NCI-H128 (cell line): ENCODE measurements around the gene SYCP3.

Source experiments
- DNase-seq: peaks from one replicate; lab custom pipeline; 2025; ENCODE audit not compliant: unreplicated experiment; lab: John Stamatoyannopoulos, UW

SYCP3 gene

DNA sequence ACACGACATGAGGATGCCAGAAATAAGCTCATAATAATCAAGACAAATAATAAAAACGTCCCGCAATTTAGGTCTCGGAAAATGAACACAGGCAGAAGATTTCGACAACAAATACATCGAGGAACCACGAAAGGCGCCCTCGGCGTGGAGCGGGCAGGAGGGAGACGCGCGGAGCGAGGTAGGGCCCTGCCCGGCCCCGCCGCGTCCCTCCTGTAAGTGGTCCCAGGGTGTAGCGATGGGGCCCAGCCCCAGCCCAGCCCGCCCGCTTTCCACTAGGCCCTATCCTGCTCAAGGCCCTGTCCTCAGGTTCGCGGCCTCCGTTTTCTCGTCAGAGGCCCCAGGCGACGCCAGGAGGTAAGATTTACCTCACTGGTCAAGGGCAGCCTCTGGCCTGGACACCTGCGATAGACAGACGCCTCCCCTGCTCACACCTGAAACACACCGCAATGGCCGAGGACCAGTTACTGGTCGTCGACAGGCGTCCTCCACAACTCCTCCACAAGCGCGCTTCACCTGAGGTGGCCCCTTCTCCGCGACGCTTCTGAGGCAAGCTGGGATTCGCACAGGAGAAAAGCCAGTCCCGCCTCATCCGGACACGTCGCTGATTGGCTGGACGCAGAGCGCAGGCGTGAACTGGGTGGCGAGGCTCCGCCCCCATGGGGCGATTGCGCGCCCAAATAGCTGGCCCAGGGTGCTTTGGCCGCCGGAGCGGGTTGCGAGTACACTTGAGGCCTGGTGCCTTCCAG, at the start of gene SYCP3:
Gene SYCP3, minus strand, starts transcription at position 543 of the 746 bp plus-strand sequence. CDS start 1,527 bp downstream, outside the sequence.
- DNase-seq = no peak

DNA sequence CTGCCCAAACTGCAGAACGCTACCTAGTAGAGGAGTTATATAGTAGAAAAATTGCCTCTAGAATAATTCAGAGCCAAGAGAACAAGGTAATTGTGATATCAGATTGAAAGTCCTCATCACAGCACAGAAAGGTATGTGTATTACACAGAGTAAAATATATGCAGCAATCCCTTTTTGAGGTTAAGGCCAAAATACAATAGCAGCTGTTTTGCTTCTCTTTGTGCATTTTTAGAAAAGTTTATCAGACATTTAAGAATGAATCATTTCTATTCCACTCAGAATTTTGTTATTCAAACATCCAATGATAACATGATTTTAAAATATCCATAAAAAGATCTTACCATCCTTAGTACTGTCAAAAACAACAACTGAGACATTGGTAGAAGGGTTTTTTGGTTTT, 46.4 kb upstream of the SYCP3 start:
- no peak for DNase-seq

DNA sequence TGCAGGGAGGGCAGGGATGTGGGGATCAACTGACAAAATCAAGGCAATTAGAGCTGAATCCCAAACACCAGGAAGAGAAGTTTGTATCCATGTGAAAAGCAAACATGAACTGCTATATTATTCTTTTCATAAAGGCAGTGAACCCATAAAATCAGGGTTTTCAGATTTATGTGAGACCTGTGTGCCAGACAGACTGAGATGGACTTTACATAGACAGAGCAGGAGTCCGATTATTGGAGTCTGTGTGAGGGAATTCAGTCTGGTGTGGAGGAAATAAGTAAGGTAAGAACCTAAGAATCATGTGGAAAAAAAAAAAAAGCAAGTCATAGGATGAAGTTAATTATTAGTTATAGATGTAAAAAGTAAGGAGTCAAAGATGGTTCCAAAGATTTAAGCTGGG, 45.1 kb upstream of the SYCP3 start:
- DNase-seq = no peak

DNA sequence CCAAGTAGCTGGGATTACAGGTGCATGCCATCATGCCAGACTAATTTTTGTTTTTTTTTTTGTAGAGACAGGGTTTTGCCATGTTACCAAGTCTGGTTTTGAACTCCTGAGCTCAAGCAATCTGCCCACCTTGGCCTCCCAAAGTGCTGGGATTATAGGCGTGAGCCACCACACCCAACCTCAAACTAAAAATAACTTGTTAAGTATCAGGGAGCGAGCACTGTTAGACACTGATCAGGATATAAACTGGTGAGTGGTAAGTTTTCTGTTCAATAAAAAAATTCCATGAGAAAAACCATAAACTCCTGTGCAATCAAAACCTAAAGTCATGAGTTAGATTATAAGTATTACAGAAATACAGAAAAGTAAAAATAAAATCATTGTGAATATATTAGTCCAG, 44.6 kb upstream of the SYCP3 start:
- no peak for DNase-seq

DNA sequence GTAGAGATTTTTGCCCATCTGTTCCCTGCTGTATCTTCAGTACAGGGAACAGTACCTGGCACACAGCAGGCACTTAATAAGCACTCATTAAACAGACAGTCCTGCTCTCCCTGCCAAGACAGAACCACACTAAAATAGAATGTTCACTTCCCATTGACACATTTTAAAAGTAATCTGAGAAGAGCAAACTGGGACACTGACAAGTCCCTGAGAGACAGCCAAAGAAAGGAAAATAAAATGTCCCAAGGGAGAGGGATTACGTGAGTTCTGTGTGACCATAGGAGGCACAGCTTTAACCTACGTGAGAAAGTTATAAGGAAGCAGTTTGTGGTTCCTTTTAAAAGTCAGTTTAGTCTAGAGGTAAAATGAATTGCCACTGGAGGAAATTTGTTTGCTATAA, 43.9 kb upstream of the SYCP3 start:
- no peak for DNase-seq

DNA sequence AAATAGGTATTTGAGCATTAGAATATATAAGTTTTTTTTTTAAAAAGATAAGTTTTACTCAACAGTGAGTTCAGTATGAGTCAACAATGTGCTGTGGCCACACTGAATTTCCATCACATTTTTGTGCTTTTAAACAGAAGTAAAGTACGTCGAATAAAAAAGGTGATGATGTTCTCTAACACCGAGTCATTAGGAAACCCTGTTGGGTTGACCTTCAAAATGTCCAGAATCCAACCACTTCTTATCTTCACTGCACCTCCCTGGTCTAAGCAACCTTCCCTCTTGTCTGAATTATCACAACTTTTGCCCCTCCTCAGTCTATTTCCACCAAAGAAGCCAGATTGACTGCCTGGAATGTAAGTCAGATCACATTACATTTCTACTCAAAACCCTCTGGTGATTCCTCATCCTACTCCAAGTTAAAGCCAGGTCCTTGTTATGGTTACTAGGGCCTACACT, 43.0 kb upstream of the SYCP3 start:
- no peak for DNase-seq

DNA sequence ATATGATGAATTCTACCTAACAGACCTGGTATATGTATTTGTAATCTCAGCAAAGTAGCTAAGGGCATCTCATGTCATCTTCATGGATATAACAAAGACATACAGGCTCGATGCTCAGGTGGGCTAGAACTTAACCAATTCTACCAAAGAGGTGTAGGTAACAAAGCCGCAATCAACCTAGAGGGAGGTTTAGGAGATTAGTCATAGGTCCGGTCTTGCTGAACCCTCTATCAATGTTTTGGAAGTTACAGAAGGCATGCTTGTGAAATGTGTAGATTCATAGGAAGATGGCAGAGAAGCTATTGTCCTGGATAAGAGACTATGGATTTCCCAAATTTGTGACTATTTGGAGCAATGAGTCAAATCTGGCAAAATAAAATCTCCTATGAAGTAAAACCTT, 42.6 kb upstream of the SYCP3 start:
- no peak for DNase-seq

DNA sequence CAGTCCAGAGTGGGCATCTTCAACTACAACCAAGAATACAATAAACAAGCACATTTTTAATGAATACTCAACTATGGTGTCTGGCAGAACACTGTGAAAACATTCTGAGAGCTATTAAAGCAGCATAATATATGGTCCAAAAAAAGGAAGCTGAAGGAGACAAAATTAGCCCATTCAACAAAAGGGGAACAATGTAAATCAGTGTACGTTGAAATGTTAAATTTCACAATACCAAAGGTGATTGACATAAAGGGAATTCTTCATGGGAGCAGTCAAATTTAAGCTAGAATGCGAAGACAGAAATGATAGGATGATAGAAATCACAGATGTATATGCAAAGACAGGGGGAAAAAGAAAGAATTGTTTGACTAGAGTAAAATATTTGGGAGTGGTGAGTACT, 41.3 kb upstream of the SYCP3 start:
- no peak for DNase-seq

DNA sequence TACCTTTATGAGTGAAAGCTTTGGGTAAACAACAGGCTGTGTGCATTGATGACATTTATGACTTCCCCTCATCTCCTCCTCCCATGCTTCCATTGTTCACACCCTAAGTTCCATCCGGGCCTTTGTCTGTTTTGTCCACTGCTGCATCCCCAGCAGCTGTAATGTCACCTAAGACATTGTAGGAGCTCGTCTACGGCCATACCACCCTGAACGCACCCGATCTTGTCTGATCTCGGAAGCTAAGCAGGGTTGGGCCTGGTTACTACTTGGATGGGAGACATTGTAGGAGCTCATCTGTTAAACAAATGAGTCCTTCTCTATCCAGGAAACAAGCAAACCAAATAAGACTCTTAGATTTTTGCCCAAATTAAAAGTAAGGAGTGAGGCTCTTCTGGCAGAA, 40.4 kb upstream of the SYCP3 start:
- DNase-seq = no peak

DNA sequence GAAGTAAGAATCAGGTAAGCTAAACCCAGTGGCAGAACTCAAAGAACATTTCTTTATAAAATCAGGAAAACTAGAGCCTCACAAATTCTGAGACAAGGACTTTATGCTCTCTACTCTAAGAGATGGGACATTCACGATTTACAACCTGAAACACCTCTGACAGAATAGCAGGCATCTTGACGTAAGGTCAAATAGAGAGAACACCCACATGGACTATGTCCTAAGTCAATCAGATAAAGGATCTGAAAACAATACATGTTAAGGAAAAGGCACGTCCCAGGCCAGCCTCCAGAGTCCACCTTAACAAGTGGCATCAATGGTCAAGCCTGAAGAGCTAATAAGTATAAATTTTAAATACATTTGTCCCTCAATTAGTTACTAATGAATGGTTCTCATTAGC, 39.9 kb upstream of the SYCP3 start:
- DNase-seq = no peak

DNA sequence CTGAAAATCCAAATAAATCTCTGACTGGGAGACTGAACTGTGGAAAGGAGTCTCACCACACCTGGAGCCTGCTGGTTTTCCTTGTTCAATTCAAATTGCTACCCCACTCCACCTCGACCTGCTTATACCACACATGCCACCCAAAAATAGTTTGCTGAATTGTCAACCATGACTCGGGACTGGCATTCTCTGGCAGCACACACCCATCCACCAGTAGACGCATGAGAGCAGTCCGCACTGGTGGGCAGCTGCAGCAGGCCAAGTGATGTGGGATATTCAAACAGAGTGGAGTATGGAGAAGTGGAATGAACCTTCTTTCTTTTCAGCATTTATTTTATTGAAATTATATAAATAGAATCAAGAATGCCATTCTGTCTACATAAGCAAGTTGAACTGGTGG, 38.7 kb upstream of the SYCP3 start:
- no peak for DNase-seq

DNA sequence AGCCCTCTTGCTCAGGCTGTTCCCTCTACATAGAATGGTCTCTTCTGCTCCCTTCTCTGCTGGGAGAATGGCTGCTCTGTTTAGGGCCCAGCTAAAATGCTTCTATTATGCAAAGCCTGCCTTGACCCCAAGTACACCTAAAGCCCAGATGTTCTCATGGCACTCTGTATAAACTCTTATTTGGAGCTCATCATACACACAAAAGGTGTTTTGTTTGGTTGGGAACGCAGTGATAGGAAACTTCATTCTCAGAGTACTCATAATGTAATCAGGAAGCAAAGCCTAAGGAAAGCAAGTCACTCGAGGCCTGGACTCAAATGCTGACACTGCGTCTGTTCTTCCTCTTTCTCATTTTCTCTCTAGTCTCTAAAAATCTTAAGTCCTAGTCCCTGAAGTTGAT, 38.2 kb upstream of the SYCP3 start:
- no peak for DNase-seq

DNA sequence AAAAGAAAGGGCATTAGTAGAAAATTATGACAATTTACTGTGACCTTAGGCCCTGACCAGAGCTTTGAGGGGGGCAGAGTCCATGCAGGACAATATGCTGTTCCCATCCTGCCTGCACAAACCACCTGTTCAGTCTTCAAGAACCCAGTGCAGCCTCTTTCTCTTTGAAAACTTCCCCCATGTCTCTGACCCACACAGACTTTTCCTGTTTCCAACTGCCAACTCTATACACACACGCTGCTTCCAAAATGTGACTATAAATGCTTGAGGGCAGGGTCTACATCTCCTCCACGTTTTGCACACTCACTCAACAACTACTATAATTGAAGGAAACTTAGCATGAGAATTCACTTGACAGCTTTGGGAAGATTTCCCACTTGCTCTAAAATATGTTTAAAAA, 36.6 kb upstream of the SYCP3 start:
- no peak for DNase-seq

DNA sequence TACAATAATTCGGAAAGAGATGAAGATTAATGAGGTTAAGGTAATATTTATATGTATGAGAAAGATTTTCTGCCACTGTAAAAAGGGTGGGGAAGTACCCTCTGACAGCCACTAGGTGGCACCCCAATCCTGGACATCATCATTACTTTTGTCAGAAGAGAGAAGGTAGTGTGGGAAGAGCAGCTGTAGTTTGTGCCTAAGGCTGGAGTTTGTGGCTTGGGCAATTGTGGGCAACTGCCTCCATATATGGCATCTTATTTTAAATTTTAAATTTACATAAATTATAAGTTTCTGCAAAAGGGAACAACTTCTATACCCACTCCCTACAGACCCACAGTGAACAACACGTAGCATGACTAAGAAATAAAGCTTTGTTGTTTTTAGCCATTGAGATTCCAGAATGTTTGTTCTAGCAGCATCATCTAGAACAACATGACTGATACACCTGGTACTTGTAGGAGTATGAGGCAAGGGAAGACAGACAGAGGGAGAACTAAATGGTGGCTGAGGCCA, 34.4 kb upstream of the SYCP3 start:
- DNase-seq = no peak

DNA sequence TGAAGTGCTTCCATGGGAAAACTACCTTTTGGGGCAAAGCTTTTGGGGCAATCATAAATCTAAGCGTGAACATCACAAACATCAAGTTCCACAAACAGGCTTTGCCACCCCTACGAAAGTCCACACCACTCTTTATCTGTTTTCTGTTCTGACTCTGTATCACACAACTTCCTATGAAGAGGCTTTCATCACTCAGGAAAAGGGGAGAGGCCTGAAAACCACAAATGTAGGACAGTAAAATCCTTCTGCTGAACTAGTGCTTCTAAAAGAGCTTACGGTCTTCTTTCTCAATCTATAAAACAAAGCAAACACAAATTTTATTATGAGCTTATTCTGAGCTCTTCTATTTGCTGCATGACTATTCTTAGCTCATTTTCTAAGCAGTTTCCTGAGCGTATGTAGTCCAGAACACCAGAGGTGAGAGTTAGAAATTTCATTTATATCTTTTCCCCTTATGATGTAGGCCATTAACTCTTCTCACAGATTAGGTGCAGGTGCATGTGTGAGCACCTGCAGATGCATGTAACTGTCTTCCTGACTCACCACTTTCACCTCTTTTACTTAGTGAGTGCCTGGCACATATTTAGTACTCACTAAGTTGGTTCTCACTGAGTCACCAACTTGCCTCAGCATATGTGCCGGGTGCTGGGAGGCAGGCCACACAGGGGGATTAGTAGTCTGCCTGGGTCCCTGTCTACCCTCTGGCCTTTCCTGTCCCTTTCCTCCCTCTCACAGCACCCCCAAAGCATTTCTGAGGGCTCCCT, 32.9 kb upstream of the SYCP3 start:
- no peak for DNase-seq

DNA sequence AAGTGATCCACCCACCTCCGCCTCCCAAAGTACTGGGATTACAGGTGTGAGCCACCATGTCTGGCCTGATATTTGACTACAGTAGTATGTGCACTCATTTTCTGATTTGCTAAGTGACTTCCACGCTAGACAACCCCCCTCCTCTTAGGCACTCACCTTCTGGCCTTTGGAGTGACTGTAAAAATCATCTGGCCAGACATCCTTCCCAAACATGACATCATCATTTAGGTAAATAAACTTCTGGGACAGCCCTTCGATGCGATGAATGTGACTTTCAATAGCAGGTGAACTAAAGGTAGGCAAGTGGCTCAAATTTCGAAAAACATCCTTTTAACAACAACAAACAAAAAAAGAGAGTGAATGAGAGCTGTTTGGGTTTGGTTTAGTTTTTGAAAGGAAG, 30.6 kb upstream of the SYCP3 start:
- no peak for DNase-seq

DNA sequence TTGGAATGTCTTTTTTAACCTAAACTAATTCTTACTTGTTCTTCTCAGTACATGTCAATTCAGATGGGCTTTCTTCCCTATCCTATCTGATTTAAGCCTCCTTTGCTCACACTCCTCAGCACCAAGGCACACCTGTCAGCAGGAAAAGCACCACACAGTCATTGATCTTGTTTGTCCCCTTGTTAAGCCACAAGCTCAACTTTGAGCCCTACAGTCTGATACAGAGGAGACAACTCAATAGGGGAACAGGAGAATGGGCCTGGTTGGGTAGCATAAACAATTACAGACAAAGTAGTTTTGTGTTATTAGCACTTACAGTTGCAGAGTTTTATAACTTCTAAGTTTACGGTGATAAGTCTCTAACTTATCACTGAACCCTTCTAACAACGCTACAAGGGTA, 29.5 kb upstream of the SYCP3 start:
- DNase-seq = no peak

DNA sequence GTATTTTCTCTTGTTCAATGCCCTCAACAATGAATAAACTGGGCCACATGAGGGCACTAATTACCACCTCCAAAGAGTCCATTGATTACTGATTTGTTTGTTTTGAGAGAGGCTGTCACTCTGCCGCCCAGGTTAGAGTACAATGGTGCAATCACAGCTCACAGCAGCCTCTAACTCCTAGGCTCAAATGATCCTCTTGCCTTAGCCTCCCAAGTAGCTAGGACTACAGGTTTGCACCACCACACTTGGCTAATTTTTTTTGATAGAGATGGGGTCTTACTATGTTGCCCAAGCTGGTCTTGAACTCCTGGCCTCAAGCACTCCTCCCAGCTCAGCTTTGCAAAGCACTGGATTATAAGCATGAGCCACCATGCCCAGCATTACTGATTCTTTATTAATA, 28.3 kb upstream of the SYCP3 start:
- no peak for DNase-seq

DNA sequence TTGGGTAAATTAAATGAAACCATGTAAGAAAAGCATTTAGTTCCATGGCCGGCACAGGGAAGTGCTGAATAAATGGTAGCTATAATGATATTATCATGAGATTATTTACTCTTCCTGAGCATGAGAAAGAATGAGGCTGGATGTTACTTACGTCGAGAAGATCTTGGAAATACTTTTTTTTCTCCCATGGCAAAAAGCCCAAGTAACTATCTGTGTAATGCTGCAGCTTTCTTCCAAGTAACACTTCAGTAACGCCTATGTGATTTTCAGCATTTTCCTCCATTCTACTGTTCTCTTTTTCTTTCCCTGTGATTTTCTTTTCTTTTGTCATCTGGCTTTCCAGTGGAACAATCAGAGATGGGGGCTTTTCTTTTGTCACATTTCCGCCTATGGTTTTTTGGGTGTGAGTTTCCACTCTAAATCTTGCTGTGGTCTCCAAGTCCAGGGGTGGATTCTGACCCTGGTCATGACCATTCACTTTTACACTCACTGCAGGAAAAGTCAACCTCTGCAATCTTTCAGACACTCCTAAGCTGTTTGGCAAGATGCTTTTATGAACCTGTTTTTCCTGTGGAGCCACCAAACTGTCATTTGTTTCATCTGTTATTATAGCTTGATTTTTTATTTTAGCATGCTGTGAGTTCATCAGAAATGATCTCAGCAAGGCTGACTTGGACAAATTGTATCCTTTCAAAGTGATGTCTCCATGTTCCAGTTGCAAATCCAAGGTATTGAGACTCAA, 25.0 kb upstream of the SYCP3 start:
- no peak for DNase-seq

DNA sequence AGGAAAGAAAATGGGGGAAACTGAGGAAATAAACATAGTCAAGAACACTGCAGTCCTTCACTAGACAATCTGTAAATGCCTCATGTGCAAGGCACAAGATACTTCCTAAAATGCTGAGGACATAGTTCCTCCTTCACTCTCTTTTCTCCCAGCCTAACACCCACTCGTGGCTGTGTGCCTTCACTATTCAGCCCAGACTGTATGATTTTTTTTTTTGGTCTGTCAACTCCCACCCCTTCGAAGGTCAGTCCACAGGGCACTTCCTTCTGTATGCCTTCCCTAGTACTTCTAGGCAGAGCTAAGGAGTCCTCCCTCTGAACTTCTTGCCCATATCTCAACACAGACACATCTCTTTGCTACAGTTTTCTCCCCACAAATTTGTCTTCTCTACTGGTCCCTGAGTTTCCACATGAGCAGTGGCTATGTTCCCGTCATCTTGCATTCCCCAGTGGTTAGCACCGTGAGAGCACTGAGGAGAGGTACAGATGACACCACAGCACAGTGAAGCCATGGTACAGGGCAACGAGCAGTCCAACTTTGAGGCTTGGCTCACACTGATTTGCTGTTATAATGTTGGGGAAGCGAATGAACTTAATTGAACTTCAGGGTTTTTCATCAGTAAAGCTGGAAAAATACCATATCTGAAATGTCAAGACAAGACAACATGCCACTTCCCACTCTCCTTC, 24.1 kb upstream of the SYCP3 start:
- no peak for DNase-seq

DNA sequence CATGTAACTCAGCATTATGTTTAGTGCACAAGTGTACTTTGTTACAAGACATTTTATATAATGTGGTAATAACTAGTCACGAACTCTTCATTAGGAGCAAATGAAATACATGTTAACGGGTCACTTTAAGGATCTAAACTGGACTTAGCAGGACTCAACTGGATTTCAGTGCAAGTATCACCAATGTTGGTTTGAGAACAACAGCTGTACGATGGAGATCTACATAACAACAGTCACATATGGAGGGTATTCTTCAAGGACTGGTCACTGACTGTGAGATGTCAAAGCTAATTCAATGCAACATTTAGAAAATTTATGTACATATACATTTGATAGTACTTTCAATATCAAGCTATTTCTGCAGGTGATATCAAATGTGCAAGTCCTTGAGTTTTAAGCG, 22.5 kb upstream of the SYCP3 start:
- no peak for DNase-seq
